ENCODE data around the gene SYNGAP1. TPM values are rescaled to one million over a fixed set of nuclear protein-coding genes. Genes with fewer than 3 reads are reported as not detected.

SYNGAP1 gene
- total RNA-seq, 1 experiment from 2014 or later: 29.0 TPM

DNA sequence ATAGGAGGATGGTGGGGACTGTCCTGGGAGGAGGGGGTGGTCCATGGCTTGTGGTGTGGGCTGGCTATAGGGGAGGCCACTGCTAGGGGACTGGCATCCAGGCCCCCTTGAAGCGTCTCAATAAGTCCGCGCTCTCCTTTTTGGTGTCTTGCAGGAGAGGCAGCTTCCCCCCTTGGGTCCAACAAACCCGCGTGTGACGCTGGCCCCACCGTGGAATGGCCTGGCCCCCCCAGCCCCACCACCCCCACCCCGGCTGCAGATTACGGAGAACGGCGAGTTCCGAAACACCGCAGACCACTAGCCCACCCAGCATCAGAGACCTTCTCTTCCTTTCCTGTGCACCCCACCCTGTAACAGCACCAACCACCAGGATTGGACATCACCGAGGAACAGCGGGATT is 31.7 kb downstream of the SYNGAP1 start:
- ChIA-PET POLR2A (no interaction called here), CTCF (no interaction called here)
- no peak overlapping the region for H3K4me3 ChIP-seq (ENCODE audit: low read depth in 2 of 2, low read length in 2 of 2)
- H3K27me3 ChIP-seq (ENCODE audit: control insufficient read depth, insufficient read depth, low read length): no peaks in the 10 kb centered on the region
- intact Hi-C loops (cut with micrococcal nuclease; ENCODE audit: unreplicated experiment): loop anchor here (10.0 kb wide), 1 partner anchor 123 kb away; no protein-coding TSS in a partner anchor
- in situ Hi-C loops (cut with HindIII; ENCODE audit: low pct_unique_long_range_greater_than_20kb, low sequenced_read_pairs): no loop called here
- TF ChIP-seq, protein P1, sequence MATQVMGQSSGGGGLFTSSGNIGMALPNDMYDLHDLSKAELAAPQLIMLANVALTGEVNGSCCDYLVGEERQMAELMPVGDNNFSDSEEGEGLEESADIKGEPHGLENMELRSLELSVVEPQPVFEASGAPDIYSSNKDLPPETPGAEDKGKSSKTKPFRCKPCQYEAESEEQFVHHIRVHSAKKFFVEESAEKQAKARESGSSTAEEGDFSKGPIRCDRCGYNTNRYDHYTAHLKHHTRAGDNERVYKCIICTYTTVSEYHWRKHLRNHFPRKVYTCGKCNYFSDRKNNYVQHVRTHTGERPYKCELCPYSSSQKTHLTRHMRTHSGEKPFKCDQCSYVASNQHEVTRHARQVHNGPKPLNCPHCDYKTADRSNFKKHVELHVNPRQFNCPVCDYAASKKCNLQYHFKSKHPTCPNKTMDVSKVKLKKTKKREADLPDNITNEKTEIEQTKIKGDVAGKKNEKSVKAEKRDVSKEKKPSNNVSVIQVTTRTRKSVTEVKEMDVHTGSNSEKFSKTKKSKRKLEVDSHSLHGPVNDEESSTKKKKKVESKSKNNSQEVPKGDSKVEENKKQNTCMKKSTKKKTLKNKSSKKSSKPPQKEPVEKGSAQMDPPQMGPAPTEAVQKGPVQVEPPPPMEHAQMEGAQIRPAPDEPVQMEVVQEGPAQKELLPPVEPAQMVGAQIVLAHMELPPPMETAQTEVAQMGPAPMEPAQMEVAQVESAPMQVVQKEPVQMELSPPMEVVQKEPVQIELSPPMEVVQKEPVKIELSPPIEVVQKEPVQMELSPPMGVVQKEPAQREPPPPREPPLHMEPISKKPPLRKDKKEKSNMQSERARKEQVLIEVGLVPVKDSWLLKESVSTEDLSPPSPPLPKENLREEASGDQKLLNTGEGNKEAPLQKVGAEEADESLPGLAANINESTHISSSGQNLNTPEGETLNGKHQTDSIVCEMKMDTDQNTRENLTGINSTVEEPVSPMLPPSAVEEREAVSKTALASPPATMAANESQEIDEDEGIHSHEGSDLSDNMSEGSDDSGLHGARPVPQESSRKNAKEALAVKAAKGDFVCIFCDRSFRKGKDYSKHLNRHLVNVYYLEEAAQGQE (IDR thresholded peaks at IDR 0.05; ENCODE audit: insufficient read depth in 1 of 2, low read depth in 2 of 2, low read length in 1 of 2): no peak
- TF ChIP-seq TCF7L2 (IDR thresholded peaks at IDR 0.05; ENCODE audit: low read depth, low read length) (no peak), SIN3A (IDR thresholded peaks at IDR 0.05; ENCODE audit: borderline replicate concordance, insufficient read depth, low read depth, low read length) (no peak), POLR2AphosphoS5 (IDR thresholded peaks at IDR 0.05; ENCODE audit: low read depth, low read length) (no peak)
- TF ChIP-seq, protein P2, sequence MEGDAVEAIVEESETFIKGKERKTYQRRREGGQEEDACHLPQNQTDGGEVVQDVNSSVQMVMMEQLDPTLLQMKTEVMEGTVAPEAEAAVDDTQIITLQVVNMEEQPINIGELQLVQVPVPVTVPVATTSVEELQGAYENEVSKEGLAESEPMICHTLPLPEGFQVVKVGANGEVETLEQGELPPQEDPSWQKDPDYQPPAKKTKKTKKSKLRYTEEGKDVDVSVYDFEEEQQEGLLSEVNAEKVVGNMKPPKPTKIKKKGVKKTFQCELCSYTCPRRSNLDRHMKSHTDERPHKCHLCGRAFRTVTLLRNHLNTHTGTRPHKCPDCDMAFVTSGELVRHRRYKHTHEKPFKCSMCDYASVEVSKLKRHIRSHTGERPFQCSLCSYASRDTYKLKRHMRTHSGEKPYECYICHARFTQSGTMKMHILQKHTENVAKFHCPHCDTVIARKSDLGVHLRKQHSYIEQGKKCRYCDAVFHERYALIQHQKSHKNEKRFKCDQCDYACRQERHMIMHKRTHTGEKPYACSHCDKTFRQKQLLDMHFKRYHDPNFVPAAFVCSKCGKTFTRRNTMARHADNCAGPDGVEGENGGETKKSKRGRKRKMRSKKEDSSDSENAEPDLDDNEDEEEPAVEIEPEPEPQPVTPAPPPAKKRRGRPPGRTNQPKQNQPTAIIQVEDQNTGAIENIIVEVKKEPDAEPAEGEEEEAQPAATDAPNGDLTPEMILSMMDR (IDR thresholded peaks at IDR 0.05): no peak
- H3K9me3 ChIP-seq (ENCODE audit: control insufficient read depth, insufficient read depth, low read depth, low read length): no peaks in the 10 kb centered on the region
- H3K4me1 ChIP-seq (ENCODE audit: control insufficient read depth, insufficient read depth, low read length): peaks cover 7% of the 10 kb centered on the region; the same call in 1 of the 2 replicates
- no peaks in the 10 kb centered on the region for H3K36me3 ChIP-seq (ENCODE audit: control insufficient read depth, insufficient read depth, low read length)
- no peak overlapping the region for H3K27ac ChIP-seq (ENCODE audit: low read length)
- no TSS peak for BruUV-seq (replicated peaks)
- ATAC-seq (no peak), DNase-seq (ENCODE audit: low read depth, low spot score) (no peak)

DNA sequence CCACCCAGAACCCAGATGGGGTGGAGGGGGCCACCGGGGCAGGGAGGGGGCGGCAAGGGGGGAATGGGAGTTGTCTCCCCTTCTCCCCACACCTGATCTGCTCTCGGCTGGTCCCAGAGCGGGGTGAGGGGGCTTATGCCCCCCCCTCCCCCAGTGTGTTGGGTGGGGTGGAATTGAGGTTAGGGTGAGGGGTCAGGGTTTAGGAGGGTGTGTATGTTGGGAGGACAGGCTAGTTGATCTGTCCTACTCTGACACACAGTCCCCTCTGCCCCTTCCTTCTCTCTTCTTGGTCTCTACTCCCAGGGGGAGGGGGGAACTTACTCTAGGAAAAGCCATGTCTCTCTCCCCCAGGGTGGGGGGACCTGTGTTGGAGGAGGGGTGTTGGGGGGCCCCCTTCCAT is 32.6 kb downstream of the SYNGAP1 start:
- POLR2A ChIA-PET: no interaction called here
- BruUV-seq (replicated peaks): no TSS peak
- intact Hi-C loops (cut with micrococcal nuclease; ENCODE audit: unreplicated experiment): loop anchor here (10.0 kb wide), 1 partner anchor 122 kb away; no protein-coding TSS in a partner anchor

More for the DNA sequence above, 32.6 kb downstream of the SYNGAP1 start:
- Histone ChIP-seq H3K4me3 (ENCODE audit: low read depth in 2 of 2, low read length in 2 of 2) (no peak overlapping the region), H3K27me3 (ENCODE audit: control insufficient read depth, insufficient read depth, low read length) (no peaks in the 10 kb centered on the region), H3K4me1 (ENCODE audit: control insufficient read depth, insufficient read depth, low read length) (peaks cover 7% of the 10 kb centered on the region; the same call in 1 of the 2 replicates), H3K36me3 (ENCODE audit: control insufficient read depth, insufficient read depth, low read length) (no peaks in the 10 kb centered on the region), H3K27ac (ENCODE audit: low read length) (no peak overlapping the region), H3K9me3 (ENCODE audit: control insufficient read depth, insufficient read depth, low read depth, low read length) (no peaks in the 10 kb centered on the region)
- in situ Hi-C loops (cut with HindIII; ENCODE audit: low pct_unique_long_range_greater_than_20kb, low sequenced_read_pairs): no loop called here
- ATAC-seq (no peak), DNase-seq (ENCODE audit: low read depth, low spot score) (no peak)
- CTCF ChIA-PET: interaction anchor here (0.6 kb wide), 1 partner anchor 13 kb away, joined by 3 read pairs; no protein-coding TSS in a partner anchor
- TF ChIP-seq, protein P2 (IDR thresholded peaks at IDR 0.05): no peak
- TF ChIP-seq, protein P1 (IDR thresholded peaks at IDR 0.05; ENCODE audit: insufficient read depth in 1 of 2, low read depth in 2 of 2, low read length in 1 of 2): no peak
- TF ChIP-seq POLR2AphosphoS5 (IDR thresholded peaks at IDR 0.05; ENCODE audit: low read depth, low read length) (no peak; the same call in 1 of the 2 replicates), TCF7L2 (IDR thresholded peaks at IDR 0.05; ENCODE audit: low read depth, low read length) (no peak), SIN3A (IDR thresholded peaks at IDR 0.05; ENCODE audit: borderline replicate concordance, insufficient read depth, low read depth, low read length) (no peak)

All from Panc1 (cell line).